ENCODE data around the gene DCDC2C. TPM values are rescaled to one million over a fixed set of nuclear protein-coding genes. Genes with fewer than 3 reads are reported as not detected.

The DCDC2C gene
- total and polyA plus RNA-seq, 2 of the 4 experiments (the other 2 are of a cell fraction) = not detected

- H3K9me1 ChIP-seq (ENCODE audit: insufficient read depth, low read length) = no peaks in the 10 kb centered on the region
- H3K4ac ChIP-seq (ENCODE audit: low read depth, low read length) = no peak overlapping the region
- intact Hi-C loops (cut with micrococcal nuclease) = loop anchor here (2.0 kb wide), 1 partner anchor 52 kb away; no protein-coding TSS in a partner anchor
- no peaks in the 10 kb centered on the region for H3K9me3 ChIP-seq (ENCODE audit: control insufficient read depth, insufficient read depth, low read length)
- no peak overlapping the region for H4K91ac ChIP-seq (ENCODE audit: insufficient read depth, low read depth, low read length)
- DNase-seq = no peak
- H3K4me3 ChIP-seq (ENCODE audit: insufficient read depth, low read depth, low read length) = no peak overlapping the region
- H2BK5ac ChIP-seq (ENCODE audit: low read depth, low read length, poor library complexity, severe bottlenecking) = no peak overlapping the region
- no TSS peak for BruUV-seq (replicated peaks)
- H2AK5ac ChIP-seq (ENCODE audit: low read depth, low read length) = no peak overlapping the region
- ChIA-PET CTCF (interaction anchor here (0.7 to 4.9 kb wide), 11 partner anchors 9 to 98 kb away, joined by 3 to 41 read pairs (median 6); no protein-coding TSS in a partner anchor), POLR2A (ENCODE audit: unreplicated experiment) (no interaction called here)
- ATAC-seq (ENCODE audit: low read depth) = no peak
- no peak overlapping the region for H3K14ac ChIP-seq (replicated peaks; ENCODE audit: low read depth, low read length)
- H4K20me1 ChIP-seq (ENCODE audit: insufficient read depth, low read length) = no peaks in the 10 kb centered on the region
- no peak for TF ChIP-seq RFX5 (IDR thresholded peaks at IDR 0.05; ENCODE audit: low read depth, low read length)
- TF ChIP-seq, protein P1, sequence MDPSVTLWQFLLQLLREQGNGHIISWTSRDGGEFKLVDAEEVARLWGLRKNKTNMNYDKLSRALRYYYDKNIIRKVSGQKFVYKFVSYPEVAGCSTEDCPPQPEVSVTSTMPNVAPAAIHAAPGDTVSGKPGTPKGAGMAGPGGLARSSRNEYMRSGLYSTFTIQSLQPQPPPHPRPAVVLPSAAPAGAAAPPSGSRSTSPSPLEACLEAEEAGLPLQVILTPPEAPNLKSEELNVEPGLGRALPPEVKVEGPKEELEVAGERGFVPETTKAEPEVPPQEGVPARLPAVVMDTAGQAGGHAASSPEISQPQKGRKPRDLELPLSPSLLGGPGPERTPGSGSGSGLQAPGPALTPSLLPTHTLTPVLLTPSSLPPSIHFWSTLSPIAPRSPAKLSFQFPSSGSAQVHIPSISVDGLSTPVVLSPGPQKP (IDR thresholded peaks at IDR 0.05; ENCODE audit: borderline replicate concordance, low read depth, low read length) = no peak
- TF ChIP-seq FOS (IDR thresholded peaks at IDR 0.05; ENCODE audit: low read depth, low read length) = no peak
- no peaks in the 10 kb centered on the region for H3K4me1 ChIP-seq (ENCODE audit: control insufficient read depth, insufficient read depth, low read length)
- no peak overlapping the region for H3K4me2 ChIP-seq (ENCODE audit: low read depth, low read length)
- no peak overlapping the region for H3K23ac ChIP-seq (ENCODE audit: low read depth, low read length)
- no peak overlapping the region for H2AK9ac ChIP-seq (replicated peaks; ENCODE audit: low read depth, low read length, poor library complexity)
- no peak overlapping the region for H3K18ac ChIP-seq (ENCODE audit: low read depth, low read length)
- no peak overlapping the region for H2BK15ac ChIP-seq (ENCODE audit: low read depth, low read length)
- H3K9ac ChIP-seq (ENCODE audit: low read depth, low read length) = no peak overlapping the region
- in situ Hi-C loops (cut with MboI; ENCODE audit: low sequenced_read_pairs) = no loop called here
- no peaks in the 10 kb centered on the region for H3K36me3 ChIP-seq (ENCODE audit: control insufficient read depth, insufficient read depth, low read length)
- no peak overlapping the region for H4K8ac ChIP-seq (ENCODE audit: low read depth in 2 of 2, low read length in 2 of 2)
- H4K5ac ChIP-seq (ENCODE audit: low read depth, low read length) = no peak overlapping the region
- no peak overlapping the region for H3K27ac ChIP-seq (ENCODE audit: insufficient read depth, low read length)
- H3K56ac ChIP-seq (ENCODE audit: extremely low read depth, insufficient read depth, low read length) = no peak overlapping the region
- H3K79me1 ChIP-seq (ENCODE audit: low read depth in 1 of 2, low read length in 2 of 2) = no peaks in the 10 kb centered on the region
- no peak overlapping the region for H2AFZ ChIP-seq (replicated peaks; ENCODE audit: low read length, poor library complexity)
- H3K27me3 ChIP-seq (ENCODE audit: control insufficient read depth, insufficient read depth, low read length) = peaks cover 13% of the 10 kb centered on the region
- no peak overlapping the region for H2BK120ac ChIP-seq (ENCODE audit: low read depth, low read length)
- dilution Hi-C loops (cut with HindIII; ENCODE audit: low sequenced_read_pairs, unreplicated experiment) = no loop called here
- WGBS, 2 experiments (ENCODE audit: extremely low coverage in 2 of 2, insufficient read length in 1 of 2) = 100% methylated on average over 4 of the region's 8 CpGs; no CpG with 5 or more reads in 1 of the 2 experiments
- no peak overlapping the region for H2BK20ac ChIP-seq (ENCODE audit: low read depth, low read length)
These were observed 25.7 kb downstream of the DCDC2C start for GRCh38 chr2:3729055-3729448.
